ENCODE measurements around the gene ZSWIM4.
"Not testable (repeated sequence)": the region's sequence is repeated elsewhere in the genome, so short reads cannot be mapped to it uniquely, and the experiment has no call there.

The ZSWIM4 gene

DNA sequence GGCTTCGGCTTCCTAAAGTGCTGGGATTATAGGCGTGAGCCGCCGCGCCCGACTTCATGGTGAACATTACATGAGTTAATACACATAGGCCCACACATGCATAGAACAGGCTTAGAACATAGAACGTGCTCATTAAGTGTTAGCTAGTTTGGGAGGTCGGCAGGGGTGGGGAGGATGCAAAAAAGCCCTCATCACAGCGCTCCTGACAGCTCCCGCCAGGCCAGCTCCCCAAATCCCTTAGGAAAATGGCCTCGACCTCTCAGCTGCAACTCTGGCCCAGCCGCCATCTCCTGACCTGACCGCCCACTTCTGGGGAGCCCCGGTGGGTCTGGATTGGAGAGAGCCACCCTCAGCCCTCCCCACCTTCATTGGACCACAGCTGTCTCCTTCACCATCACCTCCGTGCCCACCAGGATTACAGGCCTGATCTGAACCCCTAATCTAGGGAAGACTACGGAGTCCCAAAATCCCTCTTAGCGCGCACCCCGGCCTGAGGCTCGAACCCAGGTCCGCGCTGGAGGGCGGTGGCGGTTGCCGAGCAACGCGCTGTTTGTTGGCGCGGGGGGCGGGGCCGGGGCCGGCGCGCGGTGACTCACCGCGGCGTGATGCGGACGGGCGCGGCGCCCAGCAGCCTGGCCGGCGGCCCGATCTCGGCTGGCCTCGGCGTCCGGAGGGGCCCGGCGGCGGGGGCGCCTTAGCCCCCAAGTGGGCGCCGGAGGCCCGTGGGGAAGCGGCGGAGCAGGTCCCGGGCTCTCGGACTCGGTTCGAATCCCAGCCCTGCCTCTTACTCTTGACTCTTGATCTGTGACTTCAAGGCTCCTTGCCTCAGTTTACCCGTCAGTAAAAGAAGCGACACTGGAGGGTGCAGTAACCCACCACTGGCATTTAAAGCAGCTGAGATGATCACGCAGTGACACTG is 55.0 kb downstream of the ZSWIM4 start:
- no peak for DNase-seq (ENCODE audit: low read depth, low spot score)

DNA sequence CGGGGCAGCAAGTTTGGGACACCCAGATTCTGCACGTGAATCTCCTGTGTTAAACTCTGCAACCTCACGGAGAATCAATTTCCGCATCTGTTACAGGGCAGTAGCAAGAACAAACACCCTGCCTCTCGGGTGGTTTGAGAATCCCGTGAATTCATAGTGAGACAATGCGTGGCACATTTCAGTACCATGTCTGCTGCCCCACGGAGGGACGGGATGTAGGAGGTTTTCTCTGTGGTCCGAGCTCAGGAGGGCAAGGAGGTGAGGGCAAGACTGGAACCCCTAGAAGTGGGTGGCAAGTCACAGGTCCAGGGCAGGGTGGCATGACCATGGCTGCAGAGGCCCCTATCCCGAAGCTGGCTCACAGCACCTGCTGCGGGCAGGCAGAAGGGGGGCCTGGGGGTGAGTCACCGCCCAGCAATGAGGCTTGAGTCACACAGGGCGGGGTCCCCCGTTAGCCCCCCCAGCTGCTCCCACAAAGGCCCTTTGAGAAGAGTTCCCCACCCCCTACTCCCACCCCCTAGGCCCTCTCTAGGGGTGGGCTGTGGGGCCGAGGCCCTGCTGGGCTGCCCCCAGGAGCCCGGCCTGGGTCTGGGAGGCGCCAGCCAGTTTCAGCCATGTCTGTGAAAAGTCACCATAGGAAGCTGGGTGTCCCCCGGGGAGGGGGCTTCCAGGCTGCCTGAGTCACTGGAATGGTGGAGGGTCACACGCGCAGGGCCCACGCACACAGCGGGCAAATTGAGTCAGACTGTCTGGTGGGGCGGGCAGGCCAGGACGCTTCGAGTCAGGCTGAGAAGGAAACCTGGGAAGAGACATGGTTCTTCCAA is 55.9 kb downstream of the ZSWIM4 start:
- DNase-seq (ENCODE audit: low read depth, low spot score) = no peak

DNA sequence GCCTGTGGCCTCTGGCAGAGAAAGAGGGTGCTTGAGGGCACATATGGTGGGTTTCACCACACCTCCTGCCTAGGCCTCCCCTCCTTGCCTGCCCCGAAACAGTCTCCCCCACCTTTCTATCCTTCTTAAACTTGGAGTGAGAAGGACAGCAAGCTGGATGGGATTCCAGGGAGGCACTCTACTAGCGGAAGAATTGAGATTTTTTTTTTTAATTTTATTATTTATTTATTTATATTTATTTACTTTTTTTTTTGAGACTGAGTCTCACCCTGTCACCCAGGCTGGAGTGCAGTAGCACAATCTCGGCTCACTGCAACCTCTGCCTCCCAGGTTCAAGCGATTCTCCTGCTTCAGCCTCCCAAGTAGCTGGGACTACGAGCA is 56.5 kb downstream of the ZSWIM4 start:
- not testable (repeated sequence) for DNase-seq (ENCODE audit: low read depth, low spot score)

DNA sequence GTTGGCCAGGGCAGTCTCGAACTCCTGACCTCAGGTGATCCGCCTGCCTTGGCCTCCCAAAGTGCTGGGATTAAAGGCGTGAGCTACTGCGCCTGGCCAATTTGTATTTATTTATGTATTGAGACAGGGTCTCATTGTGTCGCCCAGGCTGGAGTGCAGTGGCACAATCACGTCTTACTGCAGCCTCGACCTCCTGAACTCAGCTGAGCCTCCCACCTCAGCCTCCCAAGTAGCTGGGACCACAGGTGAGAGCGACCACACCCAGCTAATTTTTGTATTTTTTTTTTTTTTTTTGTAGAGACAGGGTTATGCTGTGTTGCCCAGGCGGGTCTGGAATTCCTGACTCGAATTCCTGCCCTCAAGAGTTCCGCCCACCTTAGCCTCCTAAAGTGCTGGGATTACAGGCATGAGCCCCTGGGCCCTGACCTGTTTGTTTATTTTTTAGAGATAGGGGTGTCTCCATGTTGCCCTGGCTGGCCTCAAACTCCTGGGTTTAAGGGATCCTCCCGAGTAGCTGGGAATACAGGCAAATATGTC is 57.0 kb downstream of the ZSWIM4 start:
- not testable (repeated sequence) for DNase-seq (ENCODE audit: low read depth, low spot score)

DNA sequence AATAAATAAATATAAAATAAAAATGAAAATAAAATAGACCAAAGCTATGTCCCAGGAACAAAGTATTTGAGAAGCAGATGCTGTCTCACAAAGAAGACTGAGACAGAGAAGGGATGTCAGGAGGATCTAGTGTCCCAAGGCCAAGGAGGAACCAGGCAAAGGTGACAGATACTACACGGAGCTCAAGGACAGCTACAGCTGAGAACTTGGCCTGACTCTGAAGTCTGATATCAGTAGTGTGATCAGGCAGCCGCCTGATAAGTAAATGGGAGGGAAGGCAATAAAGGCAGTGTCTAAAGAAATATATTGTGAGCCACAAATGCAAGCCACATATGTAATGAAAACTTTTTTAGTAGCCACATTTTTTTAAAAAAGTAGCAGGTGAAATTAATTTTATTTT is 61.3 kb downstream of the ZSWIM4 start:
- no peak for DNase-seq (ENCODE audit: low read depth, low spot score)

DNA sequence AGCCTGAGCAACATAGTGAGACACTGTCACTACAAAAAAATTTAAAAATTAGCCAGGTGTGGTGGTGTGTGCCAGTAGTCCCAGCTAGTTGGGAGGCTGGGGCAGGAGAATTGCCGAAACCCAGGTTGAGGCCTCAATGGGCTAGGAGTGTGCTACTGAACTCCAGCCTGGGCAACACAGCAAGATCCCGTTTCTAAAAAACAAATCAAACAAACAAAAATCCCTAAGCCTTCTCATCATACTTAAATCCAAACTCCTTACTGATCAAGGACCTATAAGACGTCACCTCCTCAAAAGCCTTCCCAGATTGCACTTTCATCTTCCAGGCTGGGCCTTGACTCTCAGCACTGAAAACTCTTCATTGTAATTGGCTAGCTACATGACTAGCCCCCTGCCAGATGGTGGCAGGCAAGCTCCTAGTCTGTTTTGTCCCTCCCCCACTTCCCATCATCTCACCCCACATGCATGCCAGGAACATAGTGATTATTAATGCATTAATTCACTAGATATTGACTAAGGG is 64.2 kb downstream of the ZSWIM4 start:
- DNase-seq (ENCODE audit: low read depth, low spot score) = no peak

DNA sequence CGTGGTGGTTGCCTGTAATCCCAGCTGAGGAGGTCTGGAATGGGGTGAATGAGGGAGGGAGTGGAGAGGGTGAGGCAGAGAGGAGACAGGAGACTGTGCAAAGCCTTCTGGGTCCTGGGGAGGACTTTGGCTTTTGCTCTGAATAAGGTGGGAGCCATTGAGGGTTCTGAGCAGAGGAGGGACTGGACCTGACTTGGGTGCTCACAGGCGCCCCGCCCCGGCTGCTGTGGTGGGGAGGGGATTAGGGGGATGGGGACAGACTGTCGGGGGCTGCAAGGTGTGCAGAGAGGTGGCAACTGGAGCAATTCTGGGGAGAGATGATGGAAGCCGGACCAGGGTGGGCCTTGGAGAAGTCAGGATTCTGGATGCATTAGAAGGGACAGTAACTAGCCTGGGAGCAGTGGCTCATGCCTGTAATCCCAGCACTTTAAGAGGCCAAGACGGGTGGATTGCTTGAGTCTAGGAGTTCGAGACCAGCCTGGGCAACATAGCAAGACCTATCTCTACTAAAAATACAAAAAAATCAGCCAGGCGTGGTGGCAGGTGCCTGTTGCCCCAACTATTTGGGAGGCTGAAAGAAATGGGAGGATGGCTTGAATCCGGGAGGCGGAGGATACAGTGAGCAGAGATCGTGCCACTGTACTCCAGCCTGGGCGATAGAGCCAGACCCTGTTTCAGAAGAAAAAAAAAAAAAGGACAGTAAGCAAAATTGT is 65.6 kb downstream of the ZSWIM4 start:
- no peak for DNase-seq (ENCODE audit: low read depth, low spot score)

DNA sequence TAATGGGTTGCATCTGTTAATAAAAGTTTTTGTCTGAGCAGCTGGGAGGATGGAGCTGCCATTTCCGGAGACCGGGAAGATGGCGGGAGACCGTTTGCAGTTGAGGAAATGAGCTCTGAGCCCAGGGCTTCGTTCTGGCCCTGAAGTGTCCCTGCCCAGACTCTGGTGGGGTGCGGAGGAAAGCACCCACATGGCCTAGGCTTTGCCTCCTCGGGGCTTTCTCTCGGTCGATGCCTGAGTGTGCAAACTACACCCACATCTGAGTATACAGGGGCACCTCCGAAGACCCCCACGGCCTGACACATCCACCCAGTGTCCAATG is 66.1 kb downstream of the ZSWIM4 start:
- DNase-seq (ENCODE audit: low read depth, low spot score) = no peak

DNA sequence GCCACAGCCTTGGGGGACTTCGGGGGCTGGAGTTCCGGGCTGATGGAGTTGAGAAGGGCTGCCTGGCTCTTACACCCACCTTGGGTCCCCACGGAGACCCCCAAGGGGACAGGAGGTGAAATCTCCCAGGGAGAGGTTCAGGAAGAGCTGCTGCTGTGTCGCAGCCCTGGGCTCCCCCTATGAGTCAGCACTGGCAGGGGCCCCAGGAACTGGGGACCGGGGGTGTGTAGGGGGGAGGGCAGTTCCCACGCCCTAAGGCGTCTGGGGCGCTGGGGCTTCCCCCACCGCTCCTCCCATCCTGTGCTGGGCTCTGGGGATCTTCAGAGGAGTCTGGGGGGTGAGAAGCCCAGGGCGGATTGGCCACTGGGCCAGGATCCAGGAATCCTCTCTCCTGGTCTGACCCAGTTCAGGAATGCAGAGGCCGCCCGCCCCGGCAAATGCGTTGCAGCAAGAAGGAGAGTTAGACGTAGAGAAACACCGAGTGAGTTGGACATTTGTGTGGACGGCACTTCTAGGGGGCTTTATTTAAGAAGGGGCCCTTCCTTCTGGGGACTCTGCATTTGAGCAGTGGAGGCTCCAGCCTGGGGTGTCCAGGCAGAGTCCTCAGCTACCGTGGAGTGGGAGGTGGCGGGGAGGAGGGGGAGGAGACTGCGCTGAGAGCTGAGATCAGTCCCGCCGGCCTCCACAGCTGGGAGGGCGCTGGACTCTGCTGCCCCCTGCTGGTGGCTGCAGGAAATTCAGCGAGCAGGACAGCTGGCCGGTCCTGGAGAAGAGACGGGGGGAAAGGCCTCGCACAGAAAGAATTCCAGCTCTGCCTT is 66.7 kb downstream of the ZSWIM4 start:
- peak; percentile 81 for DNase-seq (ENCODE audit: low read depth, low spot score)

DNA sequence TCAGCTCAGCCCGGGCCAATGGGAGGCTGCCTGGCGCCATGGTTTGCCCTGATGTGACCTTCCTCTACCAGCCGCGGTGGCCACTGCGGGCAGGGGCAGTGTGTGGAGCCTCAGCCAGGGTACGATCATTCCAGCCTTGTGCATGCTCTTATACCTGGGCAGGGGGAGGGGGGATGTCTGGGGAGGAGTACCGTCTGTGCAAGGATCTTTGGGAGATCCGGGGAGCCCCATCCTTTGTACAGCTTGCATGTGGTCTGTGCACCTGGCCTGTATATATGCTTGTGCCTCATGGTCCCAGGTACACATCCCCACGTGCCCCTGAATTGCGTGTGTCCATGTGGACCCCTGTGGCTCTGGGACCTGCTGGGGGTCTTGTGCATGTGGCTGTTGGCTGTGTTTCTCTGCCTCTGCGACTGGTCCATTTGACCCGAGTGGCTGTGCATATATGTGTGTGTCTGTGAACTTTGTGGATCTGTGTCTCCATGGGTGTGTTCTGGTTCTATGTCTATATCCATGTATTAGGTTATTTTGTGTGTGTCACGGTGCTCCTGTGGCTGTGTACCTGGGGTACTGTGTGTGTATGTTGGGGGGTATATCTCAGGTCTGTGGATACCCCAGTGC is 68.9 kb downstream of the ZSWIM4 start:
- no peak for DNase-seq (ENCODE audit: low read depth, low spot score)

DNA sequence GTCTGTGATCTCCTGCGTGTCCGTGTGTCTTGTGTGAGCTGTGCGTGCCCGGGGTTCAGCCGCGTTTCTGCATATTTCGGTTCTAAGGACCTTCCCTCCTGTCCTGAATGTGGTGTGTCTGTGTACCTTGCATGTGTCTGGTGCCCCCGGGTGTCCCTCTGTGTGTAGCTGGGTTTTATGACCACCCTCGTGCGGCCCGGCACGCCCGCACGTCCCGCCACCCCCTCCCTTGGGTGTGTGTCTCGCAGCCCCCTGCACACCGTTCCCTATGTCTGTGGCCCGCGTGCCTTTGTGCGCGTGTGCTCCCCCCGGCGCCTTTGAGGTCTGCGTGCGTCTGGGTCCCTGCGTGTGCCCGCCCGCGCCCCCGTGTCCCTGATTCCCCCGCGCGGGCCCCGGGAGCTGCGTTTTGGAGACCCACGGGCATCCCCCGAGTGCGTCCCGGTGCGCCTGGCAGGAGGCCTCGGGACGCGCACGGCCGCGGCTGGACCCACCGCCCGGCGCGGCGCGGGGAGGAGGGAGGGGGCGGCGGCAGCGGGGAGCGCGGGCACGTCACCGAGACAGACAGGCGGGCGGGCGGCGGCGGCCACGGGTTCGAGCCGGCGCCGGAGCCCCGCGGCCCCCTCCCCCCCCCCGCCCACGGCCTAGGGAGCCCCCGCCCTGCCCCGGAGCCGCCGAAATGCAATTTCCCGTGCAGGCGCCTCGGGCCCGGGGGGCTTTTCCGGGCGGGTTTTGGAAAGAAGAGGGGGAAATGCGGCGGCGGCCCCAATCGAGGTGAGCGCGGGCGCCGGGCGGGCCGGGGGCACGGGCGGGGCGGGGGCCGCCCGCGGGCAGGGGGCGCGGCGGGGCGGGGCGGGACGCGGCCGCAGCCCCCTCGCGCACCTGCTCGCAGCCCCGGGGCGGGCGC is 69.7 kb downstream of the ZSWIM4 start:
- DNase-seq (ENCODE audit: low read depth, low spot score) = no peak

DNA sequence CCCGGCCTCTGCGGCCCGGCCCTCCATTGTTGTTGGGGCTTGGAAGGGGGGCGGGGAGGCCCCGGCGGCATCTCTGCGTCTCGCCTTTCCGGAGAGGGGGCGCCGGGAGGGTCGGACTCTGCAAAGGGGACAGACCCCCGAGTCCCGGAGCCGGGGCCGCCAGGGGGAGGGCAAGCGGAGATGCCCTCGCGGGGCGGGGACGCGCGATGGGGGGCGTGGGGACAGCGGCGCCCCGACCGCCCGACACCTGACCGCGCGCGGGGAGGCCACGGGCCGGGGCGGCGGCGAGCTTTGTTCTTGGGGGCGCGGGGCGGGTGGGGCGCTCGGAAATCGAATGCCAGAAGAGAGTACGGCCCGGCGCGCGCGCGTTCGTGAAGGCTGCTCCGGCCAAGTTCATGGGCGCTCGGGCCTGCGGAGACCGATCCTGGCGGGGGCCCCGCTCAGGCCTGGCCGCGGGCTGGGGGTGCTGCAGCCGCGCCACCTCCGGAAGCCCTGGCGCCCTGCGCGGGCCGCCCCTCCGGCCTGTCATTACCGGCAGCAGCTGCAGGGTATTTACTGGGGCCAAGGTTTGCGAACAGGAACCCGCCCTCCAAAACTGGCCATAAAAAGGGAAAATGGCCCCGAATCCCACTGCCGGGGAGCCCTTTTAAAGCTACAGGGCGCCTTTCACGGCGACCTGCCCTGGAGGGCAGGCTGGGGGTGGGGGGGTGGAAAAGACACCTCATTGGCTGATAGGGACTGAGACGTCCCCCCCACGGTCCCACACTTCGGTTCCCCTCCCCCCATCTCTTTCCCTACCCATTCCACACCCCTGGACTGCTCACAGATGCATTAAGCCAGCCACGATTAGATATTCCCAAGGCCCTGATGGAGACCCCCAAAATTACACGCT is 70.6 kb downstream of the ZSWIM4 start:
- DNase-seq (ENCODE audit: low read depth, low spot score) = no peak

DNA sequence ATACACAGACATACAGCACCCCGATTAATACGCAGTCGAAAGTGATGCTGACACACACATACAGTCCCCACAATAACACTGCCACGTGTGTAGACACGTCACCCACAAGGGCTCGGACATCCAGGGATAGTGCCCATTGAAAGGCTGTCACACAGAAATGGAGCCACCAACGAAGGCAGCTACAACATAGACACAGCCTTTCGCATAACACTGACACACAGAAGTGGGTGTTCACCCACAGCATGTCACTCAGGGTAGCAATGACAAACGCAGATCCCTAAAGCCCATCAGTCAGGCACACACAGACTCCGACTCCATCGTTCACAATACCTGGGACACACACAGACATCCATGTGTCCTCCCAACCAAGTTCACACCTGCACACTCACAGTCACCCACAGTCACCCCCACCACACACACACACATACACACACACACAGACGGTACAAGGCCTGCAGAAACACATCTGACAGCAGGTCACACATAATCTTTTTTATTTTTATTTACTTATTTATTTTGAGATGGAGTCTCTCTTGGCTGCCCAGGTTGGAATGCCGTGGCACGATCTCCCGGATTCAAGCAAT is 71.3 kb downstream of the ZSWIM4 start:
- no peak for DNase-seq (ENCODE audit: low read depth, low spot score)

DNA sequence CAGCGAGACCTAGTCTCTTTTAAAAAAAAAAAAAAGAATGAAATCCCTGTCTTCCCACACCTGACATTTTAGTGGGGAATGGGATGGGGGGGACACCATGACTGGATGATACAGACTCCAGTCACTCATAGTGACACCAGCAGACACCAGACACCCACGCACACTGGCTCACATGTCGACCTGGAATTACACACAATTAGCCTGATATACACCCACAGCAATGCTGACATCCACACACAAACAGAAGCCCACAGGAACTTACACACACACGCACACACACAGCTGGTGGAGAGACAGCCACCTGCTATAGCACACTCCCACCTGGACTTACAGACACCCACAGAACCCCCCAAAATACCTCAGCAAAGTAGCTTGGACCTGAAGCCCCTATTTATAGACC is 73.4 kb downstream of the ZSWIM4 start:
- DNase-seq (ENCODE audit: low read depth, low spot score) = no peak

DNA sequence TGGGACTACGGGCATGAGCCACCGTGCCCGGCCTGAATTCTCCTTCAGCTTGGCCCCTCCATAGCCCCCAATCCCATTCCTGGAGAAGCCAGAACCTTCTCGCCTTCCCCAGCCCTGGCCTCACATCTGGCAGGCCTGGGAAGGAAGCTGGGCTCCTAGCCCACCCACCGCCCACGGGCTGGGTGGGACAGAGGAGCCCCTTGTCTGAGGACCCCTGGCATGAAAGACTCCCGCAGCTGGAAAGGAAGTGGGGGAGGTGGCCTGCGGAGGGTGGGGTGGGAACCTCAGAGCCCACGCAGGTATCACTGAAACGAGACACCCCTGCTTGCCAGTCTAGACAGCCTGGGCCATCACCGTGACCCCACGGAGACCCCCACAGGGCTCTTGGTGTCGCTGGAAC is 74.0 kb downstream of the ZSWIM4 start:
- no peak for DNase-seq (ENCODE audit: low read depth, low spot score)

DNA sequence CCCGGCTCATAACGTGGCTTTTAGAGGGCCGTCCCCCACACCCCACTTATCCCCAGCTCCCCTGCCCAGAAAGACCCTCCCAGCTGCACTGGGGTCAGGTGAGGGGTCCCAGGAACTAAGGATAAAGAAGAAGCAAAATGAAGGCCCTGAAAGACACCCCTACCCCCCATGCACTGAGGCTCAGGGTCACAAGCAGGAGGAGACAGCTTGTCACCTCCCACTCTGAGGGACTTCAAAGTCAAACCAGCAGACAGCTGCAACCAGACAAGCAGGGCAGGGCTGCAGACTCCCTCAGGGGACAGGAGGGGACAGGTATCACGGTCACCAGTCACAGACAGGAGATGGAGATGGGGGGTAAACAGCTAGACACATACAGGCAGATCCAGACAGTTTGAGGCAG is 75.6 kb downstream of the ZSWIM4 start:
- DNase-seq (ENCODE audit: low read depth, low spot score) = no peak

DNA sequence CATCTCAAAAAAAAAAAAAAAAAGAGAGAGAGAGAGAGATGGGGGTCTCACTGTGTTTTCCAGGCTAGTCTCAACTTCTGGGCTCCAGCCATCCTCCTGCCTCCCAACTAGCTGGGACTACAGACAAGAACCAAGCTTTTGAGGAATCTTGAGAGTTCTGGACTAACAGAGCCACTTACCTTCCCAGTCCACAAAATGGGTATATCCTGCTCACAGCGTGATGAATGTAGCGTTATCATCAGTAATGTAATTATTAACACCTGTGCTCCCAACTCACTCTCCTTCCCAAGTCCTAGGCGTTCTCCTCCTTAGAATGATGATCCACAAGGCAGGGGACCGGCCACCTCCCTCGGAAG is 77.1 kb downstream of the ZSWIM4 start:
- no peak for DNase-seq (ENCODE audit: low read depth, low spot score)

Measured in activated CD4-positive, CD25-positive, alpha-beta regulatory T cell treated with anti-CD3 and anti-CD28 coated beads, Interleukin-2, amount 50 U/mL, for 16 hours (primary cell).